ENCODE measurements around the gene PLPP3.

Gene PLPP3

DNA sequence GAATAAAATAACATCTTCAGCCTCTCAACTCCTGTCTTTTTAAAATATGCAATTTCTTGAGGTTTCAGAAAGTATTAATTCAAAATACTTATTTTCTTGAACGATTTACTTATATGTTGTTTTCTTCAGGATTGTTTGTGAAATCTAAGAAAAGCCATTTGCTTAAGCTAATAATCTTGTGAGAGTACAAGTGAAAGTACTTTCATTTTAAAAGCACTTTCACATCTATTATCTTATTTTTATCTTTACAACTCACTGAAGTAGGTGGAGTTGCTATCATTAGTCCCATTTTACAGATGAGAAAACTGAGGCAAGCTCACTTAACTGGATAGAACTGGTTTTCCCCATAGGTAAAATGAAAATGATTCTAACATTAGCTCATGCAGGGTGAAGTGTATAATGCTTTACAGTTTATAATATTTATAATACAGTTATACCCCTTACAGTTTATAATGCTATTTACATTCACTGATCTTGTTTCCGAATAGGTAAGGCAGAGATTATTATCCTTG is 4.7 kb upstream of the PLPP3 start:
- DNase-seq (ENCODE audit: low read depth in 2 of 2), result no peak
- no peak overlapping the region for H3K4me3 ChIP-seq (replicated peaks in 1 of 2; ENCODE audit: low read depth in 2 of 2, low read length in 2 of 2)
- TF ChIP-seq, protein P1, sequence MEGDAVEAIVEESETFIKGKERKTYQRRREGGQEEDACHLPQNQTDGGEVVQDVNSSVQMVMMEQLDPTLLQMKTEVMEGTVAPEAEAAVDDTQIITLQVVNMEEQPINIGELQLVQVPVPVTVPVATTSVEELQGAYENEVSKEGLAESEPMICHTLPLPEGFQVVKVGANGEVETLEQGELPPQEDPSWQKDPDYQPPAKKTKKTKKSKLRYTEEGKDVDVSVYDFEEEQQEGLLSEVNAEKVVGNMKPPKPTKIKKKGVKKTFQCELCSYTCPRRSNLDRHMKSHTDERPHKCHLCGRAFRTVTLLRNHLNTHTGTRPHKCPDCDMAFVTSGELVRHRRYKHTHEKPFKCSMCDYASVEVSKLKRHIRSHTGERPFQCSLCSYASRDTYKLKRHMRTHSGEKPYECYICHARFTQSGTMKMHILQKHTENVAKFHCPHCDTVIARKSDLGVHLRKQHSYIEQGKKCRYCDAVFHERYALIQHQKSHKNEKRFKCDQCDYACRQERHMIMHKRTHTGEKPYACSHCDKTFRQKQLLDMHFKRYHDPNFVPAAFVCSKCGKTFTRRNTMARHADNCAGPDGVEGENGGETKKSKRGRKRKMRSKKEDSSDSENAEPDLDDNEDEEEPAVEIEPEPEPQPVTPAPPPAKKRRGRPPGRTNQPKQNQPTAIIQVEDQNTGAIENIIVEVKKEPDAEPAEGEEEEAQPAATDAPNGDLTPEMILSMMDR (IDR thresholded peaks at IDR 0.05; ENCODE audit: low read depth, low read length), result no peak

DNA sequence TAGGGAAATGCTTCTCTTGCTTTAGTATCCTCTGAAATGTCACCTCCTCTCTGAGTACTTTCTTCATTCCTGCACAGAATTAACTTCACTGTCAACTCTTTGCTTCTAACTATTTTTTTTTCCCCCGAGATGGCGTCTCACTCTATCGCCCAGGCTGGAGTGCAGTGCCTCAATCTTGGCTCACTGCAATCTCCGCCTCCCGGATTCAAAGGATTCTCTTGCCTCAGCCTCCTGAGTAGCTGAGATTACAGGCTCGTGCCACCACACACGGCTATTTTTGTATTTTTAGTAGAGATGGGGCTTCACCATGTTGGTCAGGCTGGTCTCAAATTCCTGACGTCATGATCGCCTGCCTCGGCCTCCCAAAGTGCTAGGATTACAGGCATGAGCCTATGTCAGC is 1.4 kb upstream of the PLPP3 start:
- no peak overlapping the region for H3K4me3 ChIP-seq (replicated peaks in 1 of 2; ENCODE audit: low read depth in 2 of 2, low read length in 2 of 2)
- no peak for DNase-seq (ENCODE audit: low read depth in 2 of 2)
- TF ChIP-seq, protein P1 (IDR thresholded peaks at IDR 0.05; ENCODE audit: low read depth, low read length), result no peak

DNA sequence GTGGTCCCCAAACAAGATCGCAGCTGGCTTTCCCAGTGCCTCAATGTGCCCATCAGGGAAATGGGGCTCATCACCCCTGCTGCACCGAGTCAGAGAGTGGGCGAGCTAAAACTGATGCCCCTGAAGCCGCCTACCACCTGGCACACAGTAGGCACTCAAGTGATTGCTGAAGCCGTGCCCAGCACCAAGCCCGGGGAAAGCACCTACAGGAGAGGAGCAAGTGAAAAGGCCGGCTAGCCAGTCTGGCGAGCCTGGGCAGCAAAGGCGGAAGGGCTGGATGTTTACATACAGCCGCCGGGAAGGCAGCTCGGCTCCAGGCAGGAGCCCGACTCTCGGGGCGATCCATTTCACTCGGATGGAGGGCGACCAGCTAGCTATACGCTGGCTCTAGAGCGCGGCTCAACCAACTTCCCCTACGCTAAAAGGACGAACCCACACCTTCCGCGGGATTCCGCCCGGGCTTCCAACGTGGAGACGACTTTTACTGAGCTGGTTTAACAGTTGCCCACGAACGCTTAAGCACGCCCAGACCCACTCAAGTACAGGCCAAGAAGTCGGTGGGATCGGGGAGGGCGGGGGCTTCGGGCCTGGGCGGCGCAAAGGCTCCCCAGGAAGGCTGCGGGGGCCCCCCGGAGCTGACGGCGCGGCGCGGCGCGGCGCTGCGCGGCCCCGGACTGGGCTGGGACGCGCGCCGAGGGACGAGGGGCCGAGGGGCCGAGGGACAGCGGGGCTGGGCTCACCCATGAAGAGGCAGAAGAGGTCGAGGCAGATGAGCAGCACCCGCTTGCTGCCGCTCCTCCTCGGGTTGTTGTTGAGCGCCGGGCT is 1.0 kb downstream of the PLPP3 start:
- peak overlapping the region; percentile 69 to 93 for H3K4me3 ChIP-seq (replicated peaks in 1 of 2; ENCODE audit: low read depth in 2 of 2, low read length in 2 of 2)
- TF ChIP-seq, protein P1 (IDR thresholded peaks at IDR 0.05; ENCODE audit: low read depth, low read length), result no peak
- peak; percentile 60 to 69 for DNase-seq (ENCODE audit: low read depth in 2 of 2)

DNA sequence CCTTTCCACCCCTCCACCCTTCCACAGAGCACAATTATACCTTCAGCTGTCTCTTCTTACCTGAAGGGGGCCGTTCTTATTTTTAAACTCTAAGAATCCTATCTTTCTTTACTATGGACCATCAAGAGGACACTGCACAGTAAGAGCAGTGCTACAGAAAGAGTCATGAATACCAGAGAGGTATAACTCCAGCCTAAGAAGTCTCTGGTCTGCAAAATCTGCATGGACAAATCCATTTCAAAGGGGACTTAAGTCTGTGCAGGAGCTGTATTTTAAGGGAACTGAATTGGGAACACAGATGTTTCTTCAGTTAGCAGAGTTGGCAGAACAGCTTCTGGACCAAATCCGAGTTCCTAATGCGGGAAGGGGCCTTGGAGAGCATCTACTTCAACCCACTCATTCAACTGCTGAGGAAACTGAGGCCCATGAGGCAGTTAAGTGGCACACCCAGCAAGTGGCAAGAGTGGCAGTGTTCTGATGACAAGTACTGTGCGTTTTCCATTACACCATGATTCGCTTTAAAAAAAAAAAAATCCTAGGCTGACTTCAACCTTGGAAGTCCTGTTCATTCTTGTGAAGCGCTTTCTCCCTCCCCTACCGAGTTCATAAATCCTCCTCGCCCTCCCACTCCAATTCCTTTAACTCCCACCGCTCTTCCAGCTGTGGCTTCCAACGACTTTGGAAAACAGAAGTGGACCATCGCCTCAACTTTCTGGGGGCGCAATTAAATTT is 1.8 kb downstream of the PLPP3 start:
- DNase-seq (ENCODE audit: low read depth in 2 of 2), result peak; percentile 33 to 45

DNA sequence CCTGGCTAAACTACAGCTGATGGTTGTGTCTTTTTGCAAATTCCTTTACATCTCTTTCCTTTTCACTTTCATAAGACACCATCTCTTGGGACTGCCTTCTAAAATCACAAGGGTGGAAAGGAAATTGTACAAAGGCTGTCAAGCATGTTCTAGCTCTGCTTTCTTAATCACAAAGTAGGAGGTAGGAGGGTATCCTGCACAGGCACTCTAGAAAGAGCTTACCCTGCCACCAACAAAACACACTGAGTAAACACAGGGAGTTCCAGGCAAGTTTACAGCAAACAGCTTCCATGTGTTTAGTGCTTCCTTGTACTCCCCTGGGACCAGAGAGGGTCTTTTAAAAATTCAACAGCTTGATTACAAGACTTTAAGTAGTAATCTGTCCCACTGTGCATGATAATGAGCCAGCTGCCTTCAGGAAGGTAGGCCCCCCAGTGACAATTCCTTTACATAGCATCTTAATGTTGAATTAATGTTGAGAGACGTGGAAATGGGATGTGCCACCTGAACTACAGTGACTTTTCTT is 2.4 kb downstream of the PLPP3 start:
- peak; percentile 59 to 67 for DNase-seq (ENCODE audit: low read depth in 2 of 2)
- TF ChIP-seq, protein P1 (IDR thresholded peaks at IDR 0.05; ENCODE audit: low read depth, low read length), result peak; percentile 42
- peak overlapping the region; percentile 69 to 93 for H3K4me3 ChIP-seq (replicated peaks in 1 of 2; ENCODE audit: low read depth in 2 of 2, low read length in 2 of 2)

More for the DNA sequence above, 1.8 kb downstream of the PLPP3 start:
- TF ChIP-seq, protein P1 (IDR thresholded peaks at IDR 0.05; ENCODE audit: low read depth, low read length), result no peak
- H3K4me3 ChIP-seq (replicated peaks in 1 of 2; ENCODE audit: low read depth in 2 of 2, low read length in 2 of 2), result peak overlapping the region; percentile 69 to 93

DNA sequence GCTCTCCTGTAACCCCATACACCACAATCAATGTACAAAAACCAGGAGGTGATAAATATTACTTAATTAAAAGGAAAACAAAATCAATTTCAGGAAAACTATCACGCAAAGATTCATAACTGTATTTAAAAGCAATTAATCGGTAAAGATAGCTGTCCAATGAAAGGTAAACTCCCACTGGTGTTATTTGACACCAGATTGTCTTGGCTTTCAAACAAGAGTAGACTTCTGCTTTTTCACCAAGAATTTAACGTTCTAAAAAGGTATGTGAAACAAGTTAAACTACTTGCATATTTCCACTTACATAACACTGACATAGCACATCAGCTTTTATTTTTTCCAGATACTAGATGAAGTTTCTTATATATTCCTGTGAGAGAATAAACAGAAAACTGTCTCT is 3.5 kb downstream of the PLPP3 start:
- no peak for DNase-seq (ENCODE audit: low read depth in 2 of 2)
- TF ChIP-seq, protein P1 (IDR thresholded peaks at IDR 0.05; ENCODE audit: low read depth, low read length), result no peak
- H3K4me3 ChIP-seq (replicated peaks in 1 of 2; ENCODE audit: low read depth in 2 of 2, low read length in 2 of 2), result peak overlapping the region; percentile 9 to 69
